K562 (cell line): ENCODE data around the gene CDC42EP1. TPM values are rescaled to one million over a fixed set of nuclear protein-coding genes. Genes with fewer than 3 reads are reported as not detected.

Experiments used
- ATAC-seq: fragments of 200-7000 bp; cut with Tn5 transposase; 3 replicates; pipeline ENCODE4 v1.9.1; 2020; ENCODE audit warnings: moderate library complexity
- BruUV-seq: library from RNA; stranded (reverse); fragments of 400-500 nt; replicated peaks from 2 replicates; lab custom pipeline; 2021; lab: Mats Ljungman, UMichigan
- CTCF ChIA-PET: fragments of 300-600 bp; formaldehyde crosslinking; extraction: SDS; loops from one replicate; lab custom pipeline; 2021; ENCODE audit warnings: low intra/inter-chr PET ratio; lab: Yijun Ruan, JAX
- POLR2A ChIA-PET: fragments of 300-600, 350-650 bp; sonication (Branson Sonifier 250); formaldehyde crosslinking; extraction: SDS; loops from one replicate; lab custom pipeline; 2021; ENCODE audit warnings: antibody characterized with exemption, inconsistent platforms; lab: Yijun Ruan, JAX
- DNase-seq, 4 experiments: peaks; one replicate each; pipeline versions ENCODE4 v3.0.0 to v3.0.0-alpha.2; 2011 to 2018; ENCODE audit warnings: low spot score in 3 of 4, mixed read lengths in 3 of 4; ENCODE audit errors: extremely low read depth in 1 of 4
- FAIRE-seq: peaks from 2 replicates; lab custom pipeline; 2011; peaks lifted over from hg19 to GRCh38; lab: Jason Lieb, UNC
- H2AFZ ChIP-seq: 2 replicates; pipeline ENCODE4 v1.6.0; 2011; ENCODE audit warnings: low read depth, low read length, control low read depth, inconsistent platforms
- H3K27ac ChIP-seq: fragments of 200-600 bp; 3 replicates; pipeline ENCODE4 v1.8.0; 2011; ENCODE audit warnings: low read depth, mild to moderate bottlenecking, control low read depth, inconsistent platforms, low read length, moderate library complexity, mixed read lengths; ENCODE audit errors: extremely low read depth
- H3K27me3 ChIP-seq, 2 experiments: fragments of 300-600 bp in 1 of 2; 2 replicates in 1 of 2; 3 replicates in 1 of 2; pipeline versions ENCODE4 v1.6.0 to v1.8.0; 2011; ENCODE audit warnings: inconsistent platforms in 2 of 2, low read length in 2 of 2, mild to moderate bottlenecking in 1 of 2, mixed read lengths in 1 of 2, moderate library complexity in 1 of 2; ENCODE audit not compliant: control insufficient read depth in 2 of 2, insufficient read depth in 2 of 2
- H3K36me3 ChIP-seq: fragments of 300-600 bp; 3 replicates; pipeline ENCODE4 v1.8.0; 2011; ENCODE audit warnings: mild to moderate bottlenecking, low read length, inconsistent platforms; ENCODE audit not compliant: control insufficient read depth, insufficient read depth
- H3K4me1 ChIP-seq, 2 experiments: fragments of 200-600 bp in 1 of 2; replicated peaks in 1 of 2; 2 replicates in 1 of 2; 3 replicates in 1 of 2; pipeline versions ENCODE4 v1.5.1 to v1.8.0; 2011; ENCODE audit warnings: inconsistent platforms in 2 of 2, low read length in 2 of 2, mild to moderate bottlenecking in 1 of 2, mixed read lengths in 1 of 2, moderate library complexity in 1 of 2; ENCODE audit not compliant: control insufficient read depth in 2 of 2, insufficient read depth in 2 of 2
- H3K4me2 ChIP-seq: 2 replicates; pipeline ENCODE4 v1.6.1; 2011; ENCODE audit warnings: low read length, control low read depth, inconsistent platforms, mixed read lengths; ENCODE audit not compliant: insufficient read depth
- H3K4me3 ChIP-seq: fragments of 200-600 bp; sonication (generic), shearing (Covaris generic); 2 replicates; pipeline ENCODE4 v1.5.1; 2016; ENCODE audit warnings: control low read depth, inconsistent platforms
- H3K79me2 ChIP-seq: fragments of 200-600 bp; 3 replicates; pipeline ENCODE4 v1.8.0; 2011; ENCODE audit warnings: low read length, inconsistent platforms; ENCODE audit not compliant: control insufficient read depth, insufficient read depth
- H3K9ac ChIP-seq, 2 experiments: 2 replicates each; pipeline versions ENCODE4 v1.6.0 to v1.6.1; 2011; ENCODE audit warnings: low read depth in 2 of 2, low read length in 2 of 2, control low read depth in 1 of 2, inconsistent platforms in 1 of 2, mild to moderate bottlenecking in 1 of 2, mixed read lengths in 1 of 2; ENCODE audit not compliant: insufficient read depth in 1 of 2
- H3K9me1 ChIP-seq: one replicate; pipeline ENCODE4 v1.6.0; 2011; ENCODE audit warnings: inconsistent platforms, mild to moderate bottlenecking, low read length, moderate library complexity; ENCODE audit not compliant: control insufficient read depth, insufficient read depth
- H3K9me3 ChIP-seq: replicated peaks from 2 replicates; pipeline ENCODE4 v1.5.1; 2011; ENCODE audit warnings: low read depth, low read length, inconsistent platforms; ENCODE audit not compliant: control insufficient read depth, insufficient read depth
- H4K20me1 ChIP-seq: replicated peaks from 2 replicates; pipeline ENCODE4 v1.6.1; 2011; ENCODE audit warnings: low read length, inconsistent platforms, mixed read lengths; ENCODE audit not compliant: control insufficient read depth, insufficient read depth
- RBM17 ChIP-seq: fragments of 200-400 bp; formaldehyde crosslinking; IDR thresholded peaks from 2 replicates; pipeline ENCODE4 v1.6.1; 2017; ENCODE audit warnings: low read depth, mild to moderate bottlenecking, low read length, borderline replicate concordance
- SMARCC2 ChIP-seq: fragments of 450-650 bp; IDR thresholded peaks from 2 replicates; pipeline ENCODE4 v1.6.1; 2017; ENCODE audit warnings: antibody characterized with exemption, moderate library complexity, mild to moderate bottlenecking, low read depth
- TGIF2 ChIP-seq: sonication (generic); formaldehyde crosslinking; IDR thresholded peaks from 2 replicates; pipeline ENCODE4 v1.8.1; 2022; ENCODE audit warnings: mild to moderate bottlenecking, missing genetic modification reagents, moderate library complexity
- ZBTB7A ChIP-seq: IDR thresholded peaks from 2 replicates; pipeline ENCODE4 v1.6.1; 2011; ENCODE audit warnings: low read depth, mild to moderate bottlenecking, low read length, moderate library complexity, borderline replicate concordance; ENCODE audit not compliant: control insufficient read depth
- ZKSCAN8 ChIP-seq: fragments of 200-800 bp; sonication (Bioruptor generic); IDR thresholded peaks from 2 replicates; pipeline ENCODE4 v1.6.1; 2016; ENCODE audit warnings: missing genetic modification characterization, missing compliant biosample characterization
- ZNF217 ChIP-seq: sonication (generic); formaldehyde crosslinking; IDR thresholded peaks from 2 replicates; pipeline ENCODE4 v1.8.0; 2022; ENCODE audit warnings: mild to moderate bottlenecking, missing genetic modification reagents
- ZNF318 ChIP-seq, 2 experiments: fragments of 450-650 bp; IDR thresholded peaks; 2 replicates each; pipeline ENCODE4 v1.6.1; 2016; ENCODE audit warnings: mild to moderate bottlenecking in 2 of 2, borderline replicate concordance in 1 of 2, low read depth in 1 of 2, moderate library complexity in 1 of 2
- WGBS: fragments of 100-300 bp; shearing (Covaris generic); methylation state at CpG from one replicate; pipeline ENCODE4 v1.1.6; 2016; ENCODE audit warnings: low coverage, mixed read lengths; ENCODE audit not compliant: insufficient coverage; ENCODE audit errors: missing lambda C conversion rate; 5-methylcytosine and 5-hydroxymethylcytosine counted together
- in situ Hi-C: fragments of 300-500 bp; cut with MboI; formaldehyde crosslinking; loops from 4 replicates; pipeline ENCODE4 v1.15.0; 2018; ENCODE audit warnings: inconsistent platforms, mixed read lengths
- intact Hi-C: fragments of 100-400 bp; cut with micrococcal nuclease; formaldehyde crosslinking; loops from 2 replicates; pipeline ENCODE4 v1.14.2; 2022
- polyA plus RNA-seq, 8 experiments: library from polyadenylated mRNA; depleted of rRNA in 4 of 8; stranded (reverse) in 5 of 8; unstranded in 3 of 8; fragments of >200 nt; fragmentation: Nextera tagmentation in 2 of 8; fragmentation: Illumina TruSeq in 1 of 8; extraction: Ambion mirVana in 2 of 8; extraction: Trizol in 1 of 8; gene quantifications; 2 replicates each; pipeline versions ENCODE4 v1.2.1 to v1.2.3, GENCODE V29; 2011 to 2014; ENCODE audit warnings: inconsistent platforms in 1 of 8, missing spikeins in 1 of 8
- total RNA-seq, 7 experiments: library from RNA; depleted of rRNA in 6 of 7; stranded (reverse); fragments of >200 nt in 6 of 7; fragmentation: Illumina TruSeq in 2 of 7; extraction: Trizol in 2 of 7; gene quantifications; 2 replicates each; pipeline versions ENCODE4 v1.2.1 to v1.2.3, GENCODE V29; 2011 to 2021; ENCODE audit warnings: low replicate concordance in 1 of 7

CDC42EP1 gene
- total and polyA plus RNA-seq, 9 of the 15 experiments (the other 6 are each of a cell fraction or from before 2014, with no cell fraction given), result 0.67 to 70.2 (median 7.3) TPM

DNA sequence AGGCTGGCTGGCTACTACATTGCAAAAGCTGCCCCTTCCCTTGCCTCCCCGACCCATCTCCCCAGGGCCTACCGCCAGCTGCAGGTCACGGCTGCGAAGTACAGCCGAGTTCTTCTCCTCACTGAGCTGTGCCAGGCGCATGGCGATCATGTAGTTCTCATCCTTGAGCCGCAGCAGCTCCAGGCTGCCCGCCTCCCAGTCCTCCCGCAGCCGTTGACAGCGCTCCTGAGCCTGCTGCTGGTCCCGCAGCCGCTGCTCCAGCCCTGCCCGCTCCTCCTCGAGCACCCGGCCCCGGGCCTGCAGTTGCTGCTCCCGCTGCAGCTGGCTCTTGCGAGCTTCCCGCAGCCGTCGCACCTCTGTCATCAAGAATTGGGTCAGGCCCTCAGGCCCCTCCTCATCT, 44.4 kb upstream of the CDC42EP1 start:
- Histone ChIP-seq H3K9me3 (no peaks in the 10 kb centered on the region), H2AFZ (no peak overlapping the region), H3K79me2 (no peaks in the 10 kb centered on the region; the same call in 2 of the 3 replicates), H3K4me2 (no peak overlapping the region), H3K9ac (no peak overlapping the region; a peak in 1 of 4 replicates), H3K9me1 (no peaks in the 10 kb centered on the region), H3K4me1 (peaks cover 23 to 33% of the 10 kb centered on the region in 2 experiments), H3K27ac (no peak overlapping the region), H3K4me3 (no peak overlapping the region), H3K36me3 (peaks cover 11% of the 10 kb centered on the region; the same call in 2 of the 3 replicates), H4K20me1 (no peaks in the 10 kb centered on the region), H3K27me3 (no peaks in the 10 kb centered on the region)
- FAIRE-seq (no peak), ATAC-seq (no peak), DNase-seq (no peak)
- in situ Hi-C loops, result no loop called here
- 80% methylated on average over 12 of the region's 23 CpGs for WGBS
- POLR2A ChIA-PET, result interaction anchor here (0.6 kb wide), 2 partner anchors 46 to 401 kb away, joined by 3 to 4 read pairs; no protein-coding TSS in a partner anchor
- TF ChIP-seq RBM17, result no peak
- no peak for TF ChIP-seq ZBTB7A
- TF ChIP-seq ZKSCAN8, result no peak
- no peak for TF ChIP-seq TGIF2 (CRISPR knock-in tag)
- no peak for TF ChIP-seq ZNF318 (IDR thresholded peaks at IDR 0.05; ENCODE audit: borderline replicate concordance in 1 of 2, low read depth in 1 of 2)
- no peak for TF ChIP-seq SMARCC2
- no peak for TF ChIP-seq ZNF217
- CTCF ChIA-PET, result no interaction called here
- intact Hi-C loops, result no loop called here
- BruUV-seq, result no TSS peak
